ENCODE data around the gene GAPDH.

GAPDH gene

DNA sequence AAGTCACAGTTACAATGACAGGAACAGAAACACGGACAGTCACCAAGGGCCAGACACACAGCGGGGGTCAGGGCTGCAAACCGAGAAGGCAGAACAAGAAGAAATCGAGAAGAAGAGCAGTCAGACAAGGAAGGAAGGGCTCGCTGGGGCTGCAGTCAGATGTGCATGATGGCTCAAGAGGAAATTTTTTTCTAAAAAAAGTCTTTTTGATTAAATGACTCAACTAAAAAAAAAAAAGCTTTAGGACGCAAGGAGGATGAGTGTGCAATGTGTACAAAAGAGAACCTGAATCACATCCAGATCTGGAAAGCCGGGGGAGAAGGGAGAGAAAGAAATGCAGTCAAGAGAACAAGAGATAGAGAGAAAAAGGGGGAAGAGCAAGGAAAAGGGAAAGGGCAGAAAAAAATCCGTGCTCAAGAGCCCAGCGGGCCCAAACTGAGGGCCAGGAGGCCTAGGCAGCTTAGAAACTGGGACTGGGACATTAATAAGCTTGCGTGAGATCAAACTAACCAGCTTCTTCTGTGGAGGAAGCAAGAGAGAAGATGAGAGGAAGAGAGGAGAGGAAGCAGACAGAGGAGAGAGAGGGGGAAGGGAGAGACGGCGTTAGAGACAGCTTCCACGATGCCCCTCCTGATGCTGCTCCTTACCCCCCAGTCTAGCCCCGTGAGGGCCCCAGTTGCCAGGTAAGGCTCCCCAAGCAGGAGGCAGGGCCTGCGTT is 14.8 kb downstream of the GAPDH start:
- ATAC-seq, result peak; percentile 6; the same call in 2 of the 3 replicates
- TF ChIP-seq PPARA (CRISPR knock-in tag; IDR thresholded peaks at IDR 0.05; ENCODE audit: borderline replicate concordance) (no peak), BACH2 (CRISPR knock-in tag; IDR thresholded peaks at IDR 0.05; ENCODE audit: borderline replicate concordance) (no peak), ZFP3 (CRISPR knock-in tag; IDR thresholded peaks at IDR 0.05) (no peak)
- TF ChIP-seq, protein P1, sequence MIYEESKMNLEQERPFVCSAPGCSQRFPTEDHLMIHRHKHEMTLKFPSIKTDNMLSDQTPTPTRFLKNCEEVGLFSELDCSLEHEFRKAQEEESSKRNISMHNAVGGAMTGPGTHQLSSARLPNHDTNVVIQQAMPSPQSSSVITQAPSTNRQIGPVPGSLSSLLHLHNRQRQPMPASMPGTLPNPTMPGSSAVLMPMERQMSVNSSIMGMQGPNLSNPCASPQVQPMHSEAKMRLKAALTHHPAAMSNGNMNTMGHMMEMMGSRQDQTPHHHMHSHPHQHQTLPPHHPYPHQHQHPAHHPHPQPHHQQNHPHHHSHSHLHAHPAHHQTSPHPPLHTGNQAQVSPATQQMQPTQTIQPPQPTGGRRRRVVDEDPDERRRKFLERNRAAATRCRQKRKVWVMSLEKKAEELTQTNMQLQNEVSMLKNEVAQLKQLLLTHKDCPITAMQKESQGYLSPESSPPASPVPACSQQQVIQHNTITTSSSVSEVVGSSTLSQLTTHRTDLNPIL (CRISPR knock-in tag; IDR thresholded peaks at IDR 0.05; ENCODE audit: low read depth), result no peak

DNA sequence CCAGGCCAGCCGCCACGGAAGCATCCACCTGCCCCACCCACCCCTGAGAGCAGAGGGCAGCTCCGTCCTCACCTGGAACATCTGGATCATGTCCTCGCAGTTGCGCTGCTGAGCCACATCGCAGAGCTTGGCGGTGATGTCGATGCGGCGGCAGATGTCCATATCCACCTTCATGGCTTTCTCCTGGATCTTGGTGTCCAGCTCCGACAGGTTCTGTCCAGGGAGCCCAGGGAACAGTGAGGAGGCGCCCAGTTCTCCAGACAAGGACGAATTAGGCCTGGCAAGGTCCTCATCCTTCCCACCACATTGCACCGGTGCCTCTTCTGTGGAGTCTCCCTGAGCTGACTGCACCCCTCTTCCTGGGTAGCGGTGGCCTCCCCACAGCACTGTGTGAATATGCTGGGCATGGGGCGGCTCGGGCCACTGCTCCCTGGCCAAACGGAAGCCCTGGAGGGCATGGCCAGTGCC is 15.4 kb downstream of the GAPDH start:
- ATAC-seq, result no peak
- no peak for TF ChIP-seq ZFP30 (CRISPR knock-in tag; IDR thresholded peaks at IDR 0.05)
- TF ChIP-seq OSR1 (CRISPR knock-in tag; IDR thresholded peaks at IDR 0.05), result no peak
- no peak for TF ChIP-seq ESRRG (CRISPR knock-in tag; IDR thresholded peaks at IDR 0.05)
- TF ChIP-seq, protein P2, sequence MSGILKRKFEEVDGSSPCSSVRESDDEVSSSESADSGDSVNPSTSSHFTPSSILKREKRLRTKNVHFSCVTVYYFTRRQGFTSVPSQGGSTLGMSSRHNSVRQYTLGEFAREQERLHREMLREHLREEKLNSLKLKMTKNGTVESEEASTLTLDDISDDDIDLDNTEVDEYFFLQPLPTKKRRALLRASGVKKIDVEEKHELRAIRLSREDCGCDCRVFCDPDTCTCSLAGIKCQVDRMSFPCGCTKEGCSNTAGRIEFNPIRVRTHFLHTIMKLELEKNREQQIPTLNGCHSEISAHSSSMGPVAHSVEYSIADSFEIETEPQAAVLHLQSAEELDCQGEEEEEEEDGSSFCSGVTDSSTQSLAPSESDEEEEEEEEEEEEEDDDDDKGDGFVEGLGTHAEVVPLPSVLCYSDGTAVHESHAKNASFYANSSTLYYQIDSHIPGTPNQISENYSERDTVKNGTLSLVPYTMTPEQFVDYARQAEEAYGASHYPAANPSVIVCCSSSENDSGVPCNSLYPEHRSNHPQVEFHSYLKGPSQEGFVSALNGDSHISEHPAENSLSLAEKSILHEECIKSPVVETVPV (CRISPR knock-in tag; IDR thresholded peaks at IDR 0.05), result no peak
- TF ChIP-seq, protein P3, sequence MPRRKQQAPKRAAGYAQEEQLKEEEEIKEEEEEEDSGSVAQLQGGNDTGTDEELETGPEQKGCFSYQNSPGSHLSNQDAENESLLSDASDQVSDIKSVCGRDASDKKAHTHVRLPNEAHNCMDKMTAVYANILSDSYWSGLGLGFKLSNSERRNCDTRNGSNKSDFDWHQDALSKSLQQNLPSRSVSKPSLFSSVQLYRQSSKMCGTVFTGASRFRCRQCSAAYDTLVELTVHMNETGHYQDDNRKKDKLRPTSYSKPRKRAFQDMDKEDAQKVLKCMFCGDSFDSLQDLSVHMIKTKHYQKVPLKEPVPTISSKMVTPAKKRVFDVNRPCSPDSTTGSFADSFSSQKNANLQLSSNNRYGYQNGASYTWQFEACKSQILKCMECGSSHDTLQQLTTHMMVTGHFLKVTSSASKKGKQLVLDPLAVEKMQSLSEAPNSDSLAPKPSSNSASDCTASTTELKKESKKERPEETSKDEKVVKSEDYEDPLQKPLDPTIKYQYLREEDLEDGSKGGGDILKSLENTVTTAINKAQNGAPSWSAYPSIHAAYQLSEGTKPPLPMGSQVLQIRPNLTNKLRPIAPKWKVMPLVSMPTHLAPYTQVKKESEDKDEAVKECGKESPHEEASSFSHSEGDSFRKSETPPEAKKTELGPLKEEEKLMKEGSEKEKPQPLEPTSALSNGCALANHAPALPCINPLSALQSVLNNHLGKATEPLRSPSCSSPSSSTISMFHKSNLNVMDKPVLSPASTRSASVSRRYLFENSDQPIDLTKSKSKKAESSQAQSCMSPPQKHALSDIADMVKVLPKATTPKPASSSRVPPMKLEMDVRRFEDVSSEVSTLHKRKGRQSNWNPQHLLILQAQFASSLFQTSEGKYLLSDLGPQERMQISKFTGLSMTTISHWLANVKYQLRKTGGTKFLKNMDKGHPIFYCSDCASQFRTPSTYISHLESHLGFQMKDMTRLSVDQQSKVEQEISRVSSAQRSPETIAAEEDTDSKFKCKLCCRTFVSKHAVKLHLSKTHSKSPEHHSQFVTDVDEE (CRISPR knock-in tag; IDR thresholded peaks at IDR 0.05), result no peak
- TF ChIP-seq CSDC2 (CRISPR knock-in tag; IDR thresholded peaks at IDR 0.05), result no peak
- no peak for TF ChIP-seq ZNF8 (CRISPR knock-in tag; IDR thresholded peaks at IDR 0.05)
- no peak for TF ChIP-seq ZNF565 (CRISPR knock-in tag; conservative IDR thresholded peaks at IDR 0.05; ENCODE audit: low read depth)
- no peak for TF ChIP-seq SNAI2 (CRISPR knock-in tag; IDR thresholded peaks at IDR 0.05)
- no peak for TF ChIP-seq ISL1 (CRISPR knock-in tag; IDR thresholded peaks at IDR 0.05)
- TF ChIP-seq, protein P4, sequence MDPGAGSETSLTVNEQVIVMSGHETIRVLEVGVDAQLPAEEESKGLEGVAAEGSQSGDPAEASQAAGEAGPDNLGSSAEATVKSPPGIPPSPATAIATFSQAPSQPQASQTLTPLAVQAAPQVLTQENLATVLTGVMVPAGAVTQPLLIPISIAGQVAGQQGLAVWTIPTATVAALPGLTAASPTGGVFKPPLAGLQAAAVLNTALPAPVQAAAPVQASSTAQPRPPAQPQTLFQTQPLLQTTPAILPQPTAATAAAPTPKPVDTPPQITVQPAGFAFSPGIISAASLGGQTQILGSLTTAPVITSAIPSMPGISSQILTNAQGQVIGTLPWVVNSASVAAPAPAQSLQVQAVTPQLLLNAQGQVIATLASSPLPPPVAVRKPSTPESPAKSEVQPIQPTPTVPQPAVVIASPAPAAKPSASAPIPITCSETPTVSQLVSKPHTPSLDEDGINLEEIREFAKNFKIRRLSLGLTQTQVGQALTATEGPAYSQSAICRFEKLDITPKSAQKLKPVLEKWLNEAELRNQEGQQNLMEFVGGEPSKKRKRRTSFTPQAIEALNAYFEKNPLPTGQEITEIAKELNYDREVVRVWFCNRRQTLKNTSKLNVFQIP (CRISPR knock-in tag; IDR thresholded peaks at IDR 0.05; ENCODE audit: borderline replicate concordance, low read depth), result no peak
- TF ChIP-seq ARNTL (CRISPR knock-in tag; IDR thresholded peaks at IDR 0.05; ENCODE audit: borderline replicate concordance, low read depth), result no peak
- no peak for TF ChIP-seq TOX (CRISPR knock-in tag; IDR thresholded peaks at IDR 0.05; ENCODE audit: borderline replicate concordance)
- TF ChIP-seq, protein P5, sequence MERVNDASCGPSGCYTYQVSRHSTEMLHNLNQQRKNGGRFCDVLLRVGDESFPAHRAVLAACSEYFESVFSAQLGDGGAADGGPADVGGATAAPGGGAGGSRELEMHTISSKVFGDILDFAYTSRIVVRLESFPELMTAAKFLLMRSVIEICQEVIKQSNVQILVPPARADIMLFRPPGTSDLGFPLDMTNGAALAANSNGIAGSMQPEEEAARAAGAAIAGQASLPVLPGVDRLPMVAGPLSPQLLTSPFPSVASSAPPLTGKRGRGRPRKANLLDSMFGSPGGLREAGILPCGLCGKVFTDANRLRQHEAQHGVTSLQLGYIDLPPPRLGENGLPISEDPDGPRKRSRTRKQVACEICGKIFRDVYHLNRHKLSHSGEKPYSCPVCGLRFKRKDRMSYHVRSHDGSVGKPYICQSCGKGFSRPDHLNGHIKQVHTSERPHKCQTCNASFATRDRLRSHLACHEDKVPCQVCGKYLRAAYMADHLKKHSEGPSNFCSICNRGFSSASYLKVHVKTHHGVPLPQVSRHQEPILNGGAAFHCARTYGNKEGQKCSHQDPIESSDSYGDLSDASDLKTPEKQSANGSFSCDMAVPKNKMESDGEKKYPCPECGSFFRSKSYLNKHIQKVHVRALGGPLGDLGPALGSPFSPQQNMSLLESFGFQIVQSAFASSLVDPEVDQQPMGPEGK (CRISPR knock-in tag; IDR thresholded peaks at IDR 0.05; ENCODE audit: borderline replicate concordance), result no peak
- TF ChIP-seq, protein P1 (CRISPR knock-in tag; IDR thresholded peaks at IDR 0.05; ENCODE audit: low read depth), result no peak
- TF ChIP-seq ZNF70 (CRISPR knock-in tag; IDR thresholded peaks at IDR 0.05), result no peak
